NCI-H748 (cell line): ENCODE measurements around the gene PDGFB.
"Not testable (repeated sequence)": the region's sequence is repeated elsewhere in the genome, so short reads cannot be mapped to it uniquely, and the experiment has no call there.

Experiments
- DNase-seq: peaks from one replicate; lab custom pipeline; 2025; ENCODE audit not compliant: unreplicated experiment; lab: John Stamatoyannopoulos, UW

The PDGFB gene

GRCh38 chr22:39229075-39229474, 15.7 kb downstream of the PDGFB start:
- DNase-seq, result no peak

- DNase-seq, result no peak
These were observed 17.1 kb downstream of the PDGFB start for GRCh38 chr22:39227542-39228272.

GRCh38 chr22:39226353-39226752, 18.4 kb downstream of the PDGFB start:
- DNase-seq, result no peak

- DNase-seq, result no peak
These were observed 19.2 kb downstream of the PDGFB start for GRCh38 chr22:39225591-39225990.

- no peak for DNase-seq
These were observed 20.2 kb downstream of the PDGFB start for GRCh38 chr22:39224550-39224949.

GRCh38 chr22:39223091-39223710, 21.6 kb downstream of the PDGFB start:
- DNase-seq, result no peak

- no peak for DNase-seq
These were observed 22.6 kb downstream of the PDGFB start for GRCh38 chr22:39221999-39222686.

GRCh38 chr22:39220890-39221850, 23.6 kb downstream of the PDGFB start:
- DNase-seq, result no peak

GRCh38 chr22:39220450-39220849, 24.3 kb downstream of the PDGFB start:
- DNase-seq, result no peak

- peak; percentile 30 for DNase-seq
These were observed 25.4 kb downstream of the PDGFB start for GRCh38 chr22:39219071-39220039.

GRCh38 chr22:39218432-39218831, 26.4 kb downstream of the PDGFB start:
- DNase-seq, result not testable (repeated sequence)

- no peak for DNase-seq
These were observed 28.7 kb downstream of the PDGFB start for GRCh38 chr22:39216143-39216490.

- DNase-seq, result peak; percentile 5
These were observed 29.2 kb downstream of the PDGFB start for GRCh38 chr22:39215426-39216142.

GRCh38 chr22:39215070-39215396, 29.7 kb downstream of the PDGFB start:
- DNase-seq, result no peak

GRCh38 chr22:39214383-39215069, 30.3 kb downstream of the PDGFB start:
- DNase-seq, result no peak

GRCh38 chr22:39214006-39214382, 30.8 kb downstream of the PDGFB start:
- no peak for DNase-seq

GRCh38 chr22:39212721-39213376, 31.9 kb downstream of the PDGFB start:
- no peak for DNase-seq

GRCh38 chr22:39209756-39210155, 35.0 kb downstream of the PDGFB start:
- peak; percentile 96 for DNase-seq
